GM21786 (cell line): ENCODE results near the gene MMP17.

ENCODE experiments used
- ATAC-seq: cut with Tn5 transposase; IDR thresholded peaks from one replicate; pipeline ENCODE4 v1.9.1; 2021; ENCODE audit not compliant: unreplicated experiment

The MMP17 gene

DNA sequence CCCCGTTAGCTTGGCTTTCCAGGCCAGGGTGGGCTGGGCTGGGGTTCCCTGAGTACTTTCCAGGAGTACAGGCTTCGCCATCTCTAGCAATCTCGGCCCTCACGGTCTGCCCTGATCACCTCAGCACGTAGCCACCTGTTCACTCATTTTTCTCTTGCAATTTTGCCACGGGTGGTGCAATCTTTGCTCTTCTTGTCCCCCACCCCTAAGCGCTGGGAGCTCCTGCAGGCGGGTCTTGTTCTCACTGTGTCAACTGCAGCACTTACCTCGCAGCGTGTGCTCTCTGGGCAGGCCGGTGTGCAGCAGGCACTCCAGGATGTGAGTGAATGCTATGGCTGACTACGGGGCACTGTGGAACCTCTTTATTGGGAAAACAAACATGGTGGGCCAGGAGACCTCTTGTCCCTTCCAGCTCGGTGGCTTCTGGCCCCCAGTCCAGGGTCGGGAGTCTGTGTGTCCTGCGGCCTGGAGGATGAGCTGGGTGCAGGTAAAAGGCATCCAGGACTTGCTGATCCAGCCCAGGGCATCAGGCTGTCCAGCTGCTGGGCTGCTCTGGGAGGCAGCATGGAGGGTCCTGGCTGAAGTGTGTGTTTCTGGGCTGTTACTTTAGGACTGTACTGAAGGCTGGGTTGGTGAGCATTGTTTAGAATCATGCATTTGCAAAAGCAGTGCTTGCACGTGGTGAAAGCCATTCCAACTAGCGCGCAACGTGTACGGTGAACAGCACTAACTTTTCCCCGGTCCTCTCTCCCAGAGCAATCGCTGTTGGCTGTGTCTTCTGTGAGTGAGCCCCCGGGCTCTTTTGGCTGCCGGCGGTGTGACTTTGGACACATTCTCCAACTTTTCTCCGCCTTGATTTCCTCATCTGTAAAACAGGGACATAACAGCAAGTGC is 64.8 kb downstream of the MMP17 start:
- ATAC-seq, result no peak

GRCh38 chr12:131893605-131894312 is 65.6 kb downstream of the MMP17 start:
- no peak for ATAC-seq

- peak; percentile 79 for ATAC-seq
Observed at GRCh38 chr12:131894313-131894860, 66.2 kb downstream of the MMP17 start, which contains the start of gene ULK1. Gene ULK1, plus strand, starts transcription at chr12:131894622. Its CDS starts 380 bp downstream, at chr12:131895002.

- ATAC-seq, result no peak
Observed at GRCh38 chr12:131894981-131895639, 66.9 kb downstream of the MMP17 start.

- peak; percentile 3 for ATAC-seq
Observed at GRCh38 chr12:131895640-131896079, 67.5 kb downstream of the MMP17 start.

DNA sequence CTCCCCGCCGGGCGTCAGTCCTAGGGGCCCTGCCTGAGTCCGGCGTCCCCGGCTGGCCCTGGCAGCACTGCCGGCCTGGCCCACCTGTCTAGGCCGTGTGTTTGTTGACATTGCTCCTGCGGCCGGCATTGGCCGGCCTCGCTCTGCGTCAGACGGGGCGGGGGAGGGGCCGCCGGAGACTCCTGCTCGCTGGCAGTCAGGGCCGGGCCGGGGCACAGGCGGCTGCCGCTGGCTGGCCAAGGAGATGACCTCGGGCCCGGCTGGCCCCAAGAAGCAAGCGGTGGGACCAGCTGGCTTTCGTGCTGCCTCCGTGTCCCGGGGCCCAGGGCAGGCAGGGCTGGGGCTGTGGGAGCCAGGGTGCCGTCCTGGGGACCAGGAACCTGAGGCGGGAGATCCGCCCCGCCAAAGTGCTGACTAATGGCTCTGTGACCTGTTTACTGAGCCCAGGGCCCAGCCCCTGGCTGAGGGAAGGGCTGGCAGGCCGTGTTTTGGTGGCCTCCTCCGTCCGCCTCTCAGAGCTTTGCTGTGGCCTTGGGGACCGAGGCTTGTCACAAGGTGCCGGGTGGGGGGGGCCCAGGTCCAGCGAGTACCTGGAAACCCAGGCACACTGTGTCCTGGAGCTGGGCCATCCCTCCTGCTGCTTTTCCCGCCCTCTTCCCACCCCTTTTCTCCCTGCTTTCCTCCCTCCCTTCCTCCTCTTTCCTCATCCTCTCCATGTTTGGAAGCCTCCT is 68.1 kb downstream of the MMP17 start:
- peak; percentile 58 for ATAC-seq

DNA sequence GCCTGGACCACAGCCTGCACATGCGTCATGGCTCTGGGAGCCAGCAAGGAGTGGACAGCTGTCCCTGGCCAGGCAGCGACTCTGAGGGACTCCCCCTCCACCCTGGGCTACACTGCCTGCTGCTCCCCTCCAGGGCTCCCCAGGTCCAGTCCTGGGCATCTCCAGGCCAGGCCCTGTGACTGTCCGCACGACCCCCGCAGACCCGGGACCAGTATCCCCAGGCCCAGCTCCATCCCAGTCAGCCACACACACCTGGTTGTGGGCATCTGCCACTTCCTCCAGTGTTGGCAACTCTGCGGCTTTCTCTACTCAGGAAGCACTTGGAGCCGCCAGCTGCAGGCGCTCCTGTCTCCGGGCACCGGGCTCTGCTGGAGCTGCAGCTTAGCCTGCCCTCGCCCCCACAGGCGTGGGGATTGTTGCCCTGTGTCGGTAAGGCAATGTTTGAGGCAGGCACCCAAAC is 68.6 kb downstream of the MMP17 start:
- ATAC-seq, result no peak

- ATAC-seq, result no peak
Observed at GRCh38 chr12:131897276-131897675, 69.1 kb downstream of the MMP17 start.

DNA sequence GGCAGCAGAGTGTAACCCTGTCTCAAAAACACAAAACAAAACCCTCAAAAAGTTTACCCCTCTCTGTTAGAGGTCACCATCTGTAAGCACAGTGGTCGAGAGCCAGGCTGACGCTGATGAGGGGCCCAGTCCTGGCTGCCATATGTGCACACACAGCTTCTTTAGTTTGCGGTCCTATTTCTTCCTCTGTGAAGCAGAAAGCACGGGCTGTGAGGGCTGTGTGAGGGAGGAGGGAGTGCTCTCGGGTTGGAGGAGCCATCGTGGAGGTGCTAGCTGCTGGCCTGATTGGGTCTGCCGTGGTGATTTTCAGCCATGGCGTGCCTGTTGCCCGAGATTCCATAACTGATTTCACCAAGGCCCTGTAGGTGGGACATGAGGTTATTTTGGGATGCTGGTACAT is 69.7 kb downstream of the MMP17 start:
- no peak for ATAC-seq

DNA sequence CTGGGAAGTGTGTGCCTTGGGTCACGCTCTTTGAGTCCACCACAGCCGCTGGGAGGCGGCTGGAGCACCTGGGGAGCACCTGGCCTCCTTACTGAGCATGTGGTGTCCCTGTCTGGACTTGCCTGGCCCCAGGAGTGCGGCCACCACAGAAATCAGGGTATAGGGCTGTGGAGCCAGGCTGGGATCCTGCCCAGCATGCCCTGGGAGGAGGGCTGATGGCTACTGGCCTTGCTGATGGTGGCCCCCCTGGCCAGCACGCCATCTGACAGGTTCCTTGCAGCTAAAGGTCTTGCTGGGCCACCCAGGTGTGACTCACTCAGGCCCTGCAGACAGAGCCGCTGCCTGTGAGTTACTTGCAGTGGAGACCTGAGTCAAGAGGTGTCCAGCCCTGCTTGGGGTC is 72.2 kb downstream of the MMP17 start:
- ATAC-seq, result no peak
